ENCODE data around the gene AQP12A. TPM values are rescaled to one million over a fixed set of nuclear protein-coding genes. Genes with fewer than 3 reads are reported as not detected.
A peak's percentile ranks its signal among the peaks of the same experiment; 100 is the strongest.

AQP12A gene
- total RNA-seq, 1 donor from 2014 or later = not detected

- H3K27ac Mint-ChIP-seq = no peak overlapping the region
- peaks cover 15% of the 10 kb centered on the region for H3K4me1 Mint-ChIP-seq
- no peaks in the 10 kb centered on the region for H3K36me3 Mint-ChIP-seq (ENCODE audit: low read depth)
- intact Hi-C loops (cut with micrococcal nuclease) = loop anchor here (10.0 kb wide), 2 partner anchors 117 to 187 kb away; partner anchors contain the start of gene CAPN10
- H3K27me3 Mint-ChIP-seq = peaks cover 18% of the 10 kb centered on the region
- no peak overlapping the region for H3K4me3 Mint-ChIP-seq
- DNase-seq = no peak
- no peaks in the 10 kb centered on the region for H3K9me3 Mint-ChIP-seq
These were observed 10.3 kb downstream of the AQP12A start for GRCh38 chr2:240701736-240702639.

DNA sequence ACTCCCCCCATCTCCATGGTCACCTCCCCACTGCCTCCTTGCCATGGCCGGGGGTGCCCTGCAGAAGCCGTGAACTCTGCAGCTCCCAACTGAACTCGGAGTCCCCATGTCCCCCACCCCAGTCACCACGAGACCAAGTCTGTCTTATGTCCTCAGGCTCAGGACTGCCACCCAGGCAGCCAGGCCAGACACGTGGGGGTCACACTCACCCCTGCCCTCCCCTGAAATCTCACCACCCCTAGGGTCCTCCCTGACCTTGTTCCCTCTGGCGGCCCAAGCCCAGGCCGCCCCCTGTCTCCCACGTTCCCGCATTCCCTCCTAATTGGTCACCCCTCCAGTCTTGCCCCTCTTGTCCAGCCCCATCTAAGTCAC, 11.0 kb downstream of the AQP12A start:
- DNase-seq = no peak
- no peaks in the 10 kb centered on the region for H3K9me3 Mint-ChIP-seq
- no peak overlapping the region for H3K27ac Mint-ChIP-seq
- peaks cover 15% of the 10 kb centered on the region for H3K4me1 Mint-ChIP-seq
- H3K36me3 Mint-ChIP-seq (ENCODE audit: low read depth) = no peaks in the 10 kb centered on the region
- peaks cover 23% of the 10 kb centered on the region for H3K27me3 Mint-ChIP-seq
- no peak overlapping the region for H3K4me3 Mint-ChIP-seq
- intact Hi-C loops (cut with micrococcal nuclease) = loop anchor here (10.0 kb wide), 2 partner anchors 118 to 188 kb away; partner anchors contain the start of gene CAPN10

DNA sequence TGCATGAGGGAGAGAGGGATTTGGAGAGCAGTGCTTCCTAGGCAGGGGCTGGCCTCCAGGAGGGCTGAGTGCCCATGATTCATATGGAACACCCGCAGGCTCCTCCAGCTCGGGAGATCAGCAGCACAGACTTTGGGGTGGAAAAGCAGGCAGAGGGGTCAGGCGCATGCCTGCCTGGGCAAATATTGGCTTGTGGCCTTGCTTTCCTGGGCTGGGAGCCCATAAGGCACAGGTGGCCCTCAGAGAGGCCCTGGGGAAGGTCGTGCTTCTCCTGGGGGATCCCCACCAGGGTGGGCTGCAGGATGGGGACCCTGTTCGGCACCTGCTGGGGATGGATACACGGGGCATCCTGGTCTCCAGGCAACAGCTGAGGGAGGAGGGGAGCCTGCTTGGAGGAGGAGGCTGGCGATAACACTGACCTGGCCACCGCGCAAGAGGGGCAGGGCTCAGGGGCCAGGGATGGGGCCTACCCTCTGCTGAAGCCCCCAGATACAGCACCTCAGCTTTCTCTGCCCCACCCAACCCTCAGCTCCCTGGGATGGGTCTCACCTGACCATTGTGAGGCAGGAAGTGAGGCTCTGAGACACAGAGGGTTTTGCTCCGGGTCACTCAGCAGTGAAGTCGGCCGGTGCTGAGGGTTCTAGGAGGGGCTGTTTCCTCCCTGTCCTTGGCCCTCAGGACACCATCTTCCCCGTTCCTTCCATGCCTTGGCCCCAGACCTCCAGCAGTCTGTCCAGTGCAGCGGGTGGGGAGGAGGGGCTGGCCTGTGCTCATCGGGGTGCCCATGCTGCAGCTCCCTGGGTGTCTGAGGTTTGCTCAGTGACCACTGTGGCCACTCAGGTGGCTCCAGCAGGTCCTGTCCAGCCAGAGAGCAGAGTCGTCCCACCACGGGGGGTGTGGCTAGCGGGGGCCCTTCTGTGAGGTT, 12.0 kb downstream of the AQP12A start:
- DNase-seq = no peak
- Mint-ChIP-seq H3K27ac (no peak overlapping the region), H3K4me1 (peaks cover 15% of the 10 kb centered on the region), H3K9me3 (no peaks in the 10 kb centered on the region), H3K4me3 (no peak overlapping the region), H3K36me3 (ENCODE audit: low read depth) (no peaks in the 10 kb centered on the region), H3K27me3 (peaks cover 30% of the 10 kb centered on the region)
- intact Hi-C loops (cut with micrococcal nuclease) = loop anchor here (10.0 kb wide), 2 partner anchors 119 to 189 kb away; partner anchors contain the start of gene CAPN10

DNA sequence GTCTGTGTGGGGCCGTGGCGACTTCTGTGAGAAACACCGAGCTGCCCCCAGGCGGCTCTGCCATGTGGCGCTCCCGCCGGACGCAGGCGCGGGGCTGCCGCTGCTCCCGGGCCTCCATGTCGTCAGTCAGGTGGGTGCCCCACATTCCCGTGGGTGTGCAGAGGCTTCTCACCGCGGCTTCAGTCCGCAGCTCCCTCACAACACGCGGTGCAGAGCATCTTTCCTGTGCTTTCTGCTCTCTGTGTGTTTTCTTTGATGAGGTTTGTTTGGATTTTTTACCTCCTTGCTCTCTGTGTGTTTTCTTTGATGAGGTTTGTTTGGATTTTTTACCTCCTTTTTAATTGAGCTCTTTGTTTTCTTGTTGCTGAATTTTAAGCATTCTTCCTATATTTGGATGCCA, 13.0 kb downstream of the AQP12A start:
- Mint-ChIP-seq H3K27me3 (peaks cover 38% of the 10 kb centered on the region), H3K9me3 (no peaks in the 10 kb centered on the region), H3K4me1 (peaks cover 15% of the 10 kb centered on the region), H3K4me3 (peak overlapping the region; percentile 33), H3K27ac (no peak overlapping the region), H3K36me3 (ENCODE audit: low read depth) (no peaks in the 10 kb centered on the region)
- peak; percentile 75 for DNase-seq
- intact Hi-C loops (cut with micrococcal nuclease) = loop anchor here (10.0 kb wide), 2 partner anchors 120 to 190 kb away; partner anchors contain the start of gene CAPN10

GRCh38 chr2:240705204-240705791, 13.6 kb downstream of the AQP12A start:
- Mint-ChIP-seq H3K27me3 (peaks cover 38% of the 10 kb centered on the region), H3K9me3 (no peaks in the 10 kb centered on the region), H3K27ac (no peak overlapping the region), H3K4me3 (peak overlapping the region; percentile 33), H3K36me3 (ENCODE audit: low read depth) (no peaks in the 10 kb centered on the region), H3K4me1 (peaks cover 15% of the 10 kb centered on the region)
- DNase-seq = peak; percentile 68
- intact Hi-C loops (cut with micrococcal nuclease) = loop anchor here (10.0 kb wide), 2 partner anchors 120 to 190 kb away; partner anchors contain the start of gene CAPN10

DNA sequence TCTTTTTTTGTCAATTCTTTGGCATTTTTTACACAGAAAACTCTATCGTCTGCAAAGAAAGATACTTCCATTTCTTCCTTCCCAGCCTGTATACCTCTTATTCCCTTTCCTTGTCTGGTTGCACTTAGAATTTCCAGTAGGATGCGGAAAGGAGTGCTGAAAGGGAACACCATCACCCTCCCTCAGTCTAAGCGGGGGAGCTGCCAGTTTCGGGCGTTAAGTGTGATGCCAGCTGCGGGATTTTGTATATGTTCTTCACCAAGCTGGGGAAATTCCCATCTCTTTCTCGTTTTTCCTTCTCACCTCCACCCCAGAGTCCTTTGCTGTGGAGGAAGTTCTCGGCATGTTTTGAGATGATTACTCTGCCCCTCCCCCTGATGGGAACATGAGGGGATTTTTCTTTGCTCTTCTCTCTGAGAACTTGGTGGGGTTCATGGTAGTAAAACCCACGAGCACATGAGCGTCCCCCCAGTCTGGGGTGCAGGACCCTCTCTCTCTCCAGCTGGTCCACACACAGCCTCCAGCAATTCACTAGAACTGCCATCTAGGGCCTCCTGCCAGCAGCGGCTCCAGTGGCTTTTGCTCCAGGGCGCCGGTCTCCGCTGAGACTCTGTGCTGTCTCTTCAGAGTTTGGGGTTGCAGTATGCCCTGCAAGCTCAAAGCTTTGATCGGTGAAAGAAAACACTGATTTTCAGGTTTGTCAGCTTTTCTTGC, 15.5 kb downstream of the AQP12A start:
- H3K36me3 Mint-ChIP-seq (ENCODE audit: low read depth) = no peaks in the 10 kb centered on the region
- DNase-seq = no peak
- H3K27ac Mint-ChIP-seq = no peak overlapping the region
- peaks cover 15% of the 10 kb centered on the region for H3K4me1 Mint-ChIP-seq
- no peak overlapping the region for H3K4me3 Mint-ChIP-seq
- intact Hi-C loops (cut with micrococcal nuclease) = loop anchor here (10.0 kb wide), 2 partner anchors 122 to 192 kb away; partner anchors contain the start of gene CAPN10
- no peaks in the 10 kb centered on the region for H3K9me3 Mint-ChIP-seq
- peaks cover 38% of the 10 kb centered on the region for H3K27me3 Mint-ChIP-seq

GRCh38 chr2:240707821-240708220, 16.2 kb downstream of the AQP12A start:
- H3K36me3 Mint-ChIP-seq (ENCODE audit: low read depth) = no peaks in the 10 kb centered on the region
- DNase-seq = no peak
- no peak overlapping the region for H3K4me3 Mint-ChIP-seq
- no peaks in the 10 kb centered on the region for H3K9me3 Mint-ChIP-seq
- H3K4me1 Mint-ChIP-seq = peaks cover 15% of the 10 kb centered on the region
- intact Hi-C loops (cut with micrococcal nuclease) = loop anchor here (10.0 kb wide), 2 partner anchors 123 to 193 kb away; partner anchors contain the start of gene CAPN10
- peaks cover 37% of the 10 kb centered on the region for H3K27me3 Mint-ChIP-seq
- no peak overlapping the region for H3K27ac Mint-ChIP-seq

DNA sequence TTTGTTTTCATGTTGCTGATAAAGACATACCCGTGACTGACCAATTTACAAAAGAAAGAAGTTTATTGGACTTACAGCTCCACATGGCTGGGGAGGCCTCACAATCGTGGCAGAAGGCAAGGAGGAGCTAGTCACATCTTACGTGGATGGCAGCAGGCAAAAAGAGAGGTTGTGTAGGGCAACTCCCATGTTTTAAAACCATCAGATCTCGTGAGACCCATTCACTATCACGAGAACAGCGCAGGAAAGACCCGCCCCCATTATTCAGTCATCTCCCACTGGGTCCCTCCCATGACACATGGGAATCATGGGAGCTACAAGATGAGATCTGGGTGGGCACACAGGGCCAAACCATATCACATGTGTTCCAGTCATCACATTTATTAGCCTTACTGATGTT, 16.8 kb downstream of the AQP12A start:
- DNase-seq = no peak
- H3K27ac Mint-ChIP-seq = no peak overlapping the region
- H3K27me3 Mint-ChIP-seq = peaks cover 32% of the 10 kb centered on the region
- no peak overlapping the region for H3K4me3 Mint-ChIP-seq
- peaks cover 13% of the 10 kb centered on the region for H3K4me1 Mint-ChIP-seq
- no peaks in the 10 kb centered on the region for H3K9me3 Mint-ChIP-seq
- H3K36me3 Mint-ChIP-seq (ENCODE audit: low read depth) = no peaks in the 10 kb centered on the region
- intact Hi-C loops (cut with micrococcal nuclease) = loop anchor here (10.0 kb wide), 2 partner anchors 124 to 194 kb away; partner anchors contain the start of gene CAPN10

- H3K36me3 Mint-ChIP-seq (ENCODE audit: low read depth) = no peaks in the 10 kb centered on the region
- H3K9me3 Mint-ChIP-seq = no peaks in the 10 kb centered on the region
- intact Hi-C loops (cut with micrococcal nuclease) = no loop called here
- no peak for DNase-seq
- H3K4me1 Mint-ChIP-seq = no peaks in the 10 kb centered on the region
- H3K27me3 Mint-ChIP-seq = peaks cover 23% of the 10 kb centered on the region
- H3K4me3 Mint-ChIP-seq = no peak overlapping the region
- H3K27ac Mint-ChIP-seq = no peak overlapping the region
These were observed 19.6 kb downstream of the AQP12A start for GRCh38 chr2:240711296-240711695.

DNA sequence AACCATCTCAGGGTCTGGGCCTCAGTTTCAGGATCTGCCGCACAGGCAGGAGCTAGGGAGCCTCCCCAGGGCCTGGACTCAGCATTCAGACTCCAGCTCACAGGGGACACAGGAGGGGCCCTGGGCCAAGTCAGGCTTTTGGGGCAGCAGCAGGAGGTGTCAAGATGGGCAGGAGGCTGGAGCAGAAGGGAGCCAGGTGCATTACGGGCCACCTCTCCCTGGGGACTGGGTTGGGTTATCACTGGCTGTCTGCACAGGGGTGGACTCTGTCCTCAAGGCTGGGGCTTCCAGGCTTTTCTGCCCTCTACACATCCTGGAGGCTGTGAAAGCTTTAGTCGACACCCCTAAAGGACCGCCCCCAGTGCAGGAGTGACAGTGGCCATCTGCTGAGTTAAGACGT, 20.0 kb downstream of the AQP12A start:
- Mint-ChIP-seq H3K27me3 (peaks cover 21% of the 10 kb centered on the region), H3K9me3 (no peaks in the 10 kb centered on the region), H3K27ac (no peak overlapping the region), H3K36me3 (ENCODE audit: low read depth) (no peaks in the 10 kb centered on the region), H3K4me3 (no peak overlapping the region), H3K4me1 (no peaks in the 10 kb centered on the region)
- intact Hi-C loops (cut with micrococcal nuclease) = no loop called here
- no peak for DNase-seq

DNA sequence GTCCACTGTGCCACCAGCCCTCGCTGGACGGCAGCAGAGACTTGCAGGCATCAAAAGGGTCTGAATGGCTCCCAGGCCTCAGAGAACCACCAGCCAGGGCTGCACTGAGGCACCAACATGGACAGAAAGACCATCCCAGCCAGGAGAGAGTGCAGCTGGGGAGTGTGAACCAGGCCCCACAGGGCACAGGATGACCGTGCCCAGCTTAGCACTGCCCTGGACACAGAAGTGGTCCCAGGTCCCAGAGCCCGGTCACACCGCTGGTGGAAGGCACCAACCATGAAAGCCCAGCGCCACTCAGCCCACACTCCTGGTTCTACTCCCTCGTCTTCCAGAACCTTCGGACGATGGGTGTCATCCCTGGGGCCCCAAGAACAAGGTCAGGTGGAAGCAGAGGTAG, 20.5 kb downstream of the AQP12A start:
- Mint-ChIP-seq H3K4me3 (no peak overlapping the region), H3K27me3 (peaks cover 19% of the 10 kb centered on the region), H3K9me3 (no peaks in the 10 kb centered on the region), H3K36me3 (ENCODE audit: low read depth) (no peaks in the 10 kb centered on the region), H3K27ac (no peak overlapping the region), H3K4me1 (no peaks in the 10 kb centered on the region)
- intact Hi-C loops (cut with micrococcal nuclease) = no loop called here
- DNase-seq = no peak

DNA sequence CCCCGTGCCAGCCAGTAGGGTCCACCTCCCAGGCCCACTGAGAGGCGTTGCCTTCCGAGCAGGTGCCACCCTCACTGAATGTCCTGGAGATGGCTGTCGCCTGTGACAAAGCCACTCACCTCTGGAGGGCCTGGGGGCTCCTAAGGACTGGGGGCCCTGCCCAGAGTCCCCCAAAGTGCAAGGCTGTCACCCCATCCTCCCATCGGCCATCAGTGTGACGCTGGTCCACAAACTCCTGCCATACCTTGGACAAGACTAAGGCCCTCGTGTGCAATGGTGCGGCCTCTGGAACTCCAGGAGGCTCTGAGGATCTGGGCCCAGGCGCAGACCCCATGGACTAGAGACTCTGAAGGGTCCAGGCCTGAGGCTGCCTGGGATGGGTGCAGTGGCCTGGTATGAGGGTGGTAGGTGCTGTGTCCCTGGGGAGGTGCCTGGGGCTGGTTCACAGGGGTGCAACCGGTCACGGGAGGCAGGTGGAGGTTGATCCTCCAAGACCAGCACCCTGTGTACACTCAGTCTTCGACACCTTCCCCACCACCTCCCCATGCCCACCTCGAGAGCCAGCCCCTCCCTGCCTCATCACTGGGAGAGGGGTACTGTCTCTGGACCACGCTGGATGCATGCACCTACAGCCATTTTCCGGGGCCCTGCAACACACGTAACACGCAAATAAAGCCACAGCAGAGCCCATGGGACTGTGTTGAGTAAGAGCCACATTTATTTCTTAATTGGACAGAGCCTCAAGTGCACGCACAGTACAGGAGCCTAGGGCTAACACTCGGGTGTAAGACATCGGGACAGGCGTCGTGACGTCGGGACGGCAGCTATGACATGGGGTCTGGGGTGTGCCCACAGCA, 21.6 kb downstream of the AQP12A start:
- no peak for DNase-seq
- no peaks in the 10 kb centered on the region for H3K9me3 Mint-ChIP-seq
- H3K27me3 Mint-ChIP-seq = peaks cover 12% of the 10 kb centered on the region
- intact Hi-C loops (cut with micrococcal nuclease) = no loop called here
- H3K4me1 Mint-ChIP-seq = no peaks in the 10 kb centered on the region
- no peak overlapping the region for H3K4me3 Mint-ChIP-seq
- H3K27ac Mint-ChIP-seq = no peak overlapping the region
- no peaks in the 10 kb centered on the region for H3K36me3 Mint-ChIP-seq (ENCODE audit: low read depth)

Measured in activated CD4-positive, alpha-beta T cell treated with anti-CD3 and anti-CD28 coated beads, Interleukin-2, amount 10 ng/mL, durations not matched to agents 24 days and 14 days (primary cell).